SK-N-SH (cell line): Measurements from ENCODE around the gene PPP3CA. TPM values are rescaled to one million over a fixed set of nuclear protein-coding genes. Genes with fewer than 3 reads are reported as not detected.

Source experiments
- CTCF ChIA-PET: fragments of 300-600, 350-600 bp; formaldehyde crosslinking; extraction: SDS; loops from one replicate; lab custom pipeline; 2021; lab: Yijun Ruan, JAX
- POLR2A ChIA-PET: fragments of 350-600 bp; sonication (Branson Sonifier 250); formaldehyde crosslinking; extraction: SDS; loops from one replicate; lab custom pipeline; 2020; ENCODE audit warnings: antibody characterized with exemption, inconsistent platforms; lab: Yijun Ruan, JAX
- DNase-seq: peaks from one replicate; pipeline ENCODE4 v3.0.0; 2012
- H2AFZ ChIP-seq: fragments of 200-600 bp; sonication (generic); 2 replicates; pipeline ENCODE4 v1.8.1; 2016; ENCODE audit warnings: antibody characterized with exemption, mild to moderate bottlenecking, low read depth
- H3F3A ChIP-seq: fragments of 200-600 bp; sonication (generic); replicated peaks from 2 replicates; pipeline ENCODE3; 2016; ENCODE audit warnings: antibody characterized with exemption, mild to moderate bottlenecking; ENCODE audit not compliant: insufficient read depth
- H3K27ac ChIP-seq, 2 experiments: fragments of 200-500 bp in 1 of 2; fragments of 200-600 bp in 1 of 2; sonication (Bioruptor generic) in 1 of 2; sonication (generic), shearing (Covaris generic) in 1 of 2; 2 replicates each; pipeline versions ENCODE4 v1.5.1 to v1.6.1; 2014 to 2016; ENCODE audit warnings: low read depth in 2 of 2, inconsistent platforms in 1 of 2, low read length in 1 of 2, mild to moderate bottlenecking in 1 of 2, mixed read lengths in 1 of 2
- H3K27me3 ChIP-seq: fragments of 200-600 bp; sonication (generic), shearing (Covaris generic); 2 replicates; pipeline ENCODE4 v1.6.1; 2016; ENCODE audit warnings: mixed run types; ENCODE audit not compliant: insufficient read depth
- H3K36me3 ChIP-seq, 2 experiments: fragments of 200-500 bp in 1 of 2; fragments of 200-600 bp in 1 of 2; sonication (Bioruptor generic) in 1 of 2; sonication (generic) in 1 of 2; replicated peaks in 1 of 2; 2 replicates each; pipeline versions ENCODE3 to v1.5.1; 2014 to 2016; ENCODE audit warnings: low read length in 1 of 2, mild to moderate bottlenecking in 1 of 2; ENCODE audit not compliant: insufficient read depth in 2 of 2, control insufficient read depth in 1 of 2
- H3K4me1 ChIP-seq, 2 experiments: fragments of 200-500 bp in 1 of 2; fragments of 200-600 bp in 1 of 2; sonication (Bioruptor generic) in 1 of 2; sonication (generic), shearing (Covaris generic) in 1 of 2; 2 replicates each; pipeline versions ENCODE4 v1.5.1 to v1.6.1; 2014 to 2016; ENCODE audit warnings: low read depth in 1 of 2, low read length in 1 of 2, mixed run types in 1 of 2; ENCODE audit not compliant: insufficient read depth in 2 of 2, control insufficient read depth in 1 of 2
- H3K4me2 ChIP-seq: fragments of 200-600 bp; sonication (generic), shearing (Covaris generic); 2 replicates; pipeline ENCODE4 v1.6.1; 2017; ENCODE audit warnings: mixed run types
- H3K4me3 ChIP-seq, 2 experiments: fragments of 200-500 bp in 1 of 2; fragments of 200-600 bp in 1 of 2; sonication (Bioruptor generic) in 1 of 2; sonication (generic), shearing (Covaris generic) in 1 of 2; 2 replicates each; pipeline versions ENCODE4 v1.5.1 to v1.8.1; 2014 to 2016; ENCODE audit warnings: low read depth in 2 of 2, inconsistent platforms in 1 of 2, low read length in 1 of 2, mild to moderate bottlenecking in 1 of 2, mixed read lengths in 1 of 2, moderate library complexity in 1 of 2
- H3K79me2 ChIP-seq: fragments of 200-600 bp; sonication (generic); 2 replicates; pipeline ENCODE4 v1.8.1; 2017; ENCODE audit warnings: mild to moderate bottlenecking; ENCODE audit not compliant: insufficient read depth
- H3K9ac ChIP-seq: fragments of 200-600 bp; sonication (generic); 2 replicates; pipeline ENCODE4 v1.6.1; 2017; ENCODE audit warnings: mixed run types
- H3K9me2 ChIP-seq: fragments of 200-600 bp; sonication (generic); 2 replicates; pipeline ENCODE4 v1.6.1; 2017; ENCODE audit warnings: mixed run types
- H3K9me3 ChIP-seq: fragments of 200-600 bp; sonication (generic); 2 replicates; pipeline ENCODE4 v1.6.1; 2017; ENCODE audit warnings: mixed run types, mild to moderate bottlenecking, moderate library complexity
- H4K20me1 ChIP-seq: fragments of 200-600 bp; sonication (generic); 2 replicates; pipeline ENCODE4 v1.6.1; 2017; ENCODE audit warnings: mild to moderate bottlenecking, mixed run types; ENCODE audit not compliant: insufficient read depth
- CHD2 ChIP-seq: fragments of 150-350 bp; IDR thresholded peaks from 2 replicates; pipeline ENCODE4 v1.6.1; 2018; ENCODE audit warnings: low read length; ENCODE audit not compliant: partially characterized antibody
- EP300 ChIP-seq, 2 experiments: IDR thresholded peaks; 2 replicates each; pipeline versions ENCODE4 v1.4.0 to v1.6.1; 2012; ENCODE audit warnings: borderline replicate concordance in 1 of 2, low read depth in 1 of 2, low read length in 1 of 2
- IRF3 ChIP-seq: fragments of 150-350 bp; IDR thresholded peaks from 2 replicates; pipeline ENCODE4 v1.6.1; 2016; ENCODE audit warnings: mild to moderate bottlenecking, low read depth, low read length
- MEF2A ChIP-seq: IDR thresholded peaks from 2 replicates; pipeline ENCODE4 v1.4.0; 2012; ENCODE audit warnings: low read depth, borderline replicate concordance
- MXI1 ChIP-seq: IDR thresholded peaks from 2 replicates; pipeline ENCODE4 v1.6.1; 2012; ENCODE audit warnings: mild to moderate bottlenecking, low read depth, low read length, improper control_type of control experiment
- NFIC ChIP-seq: IDR thresholded peaks from 2 replicates; pipeline ENCODE4 v1.4.0; 2012; ENCODE audit warnings: borderline replicate concordance
- NRF1 ChIP-seq: IDR thresholded peaks from 2 replicates; pipeline ENCODE4 v1.6.1; 2012; ENCODE audit warnings: low read depth, mild to moderate bottlenecking, low read length
- PBX3 ChIP-seq: IDR thresholded peaks from 2 replicates; pipeline ENCODE4; 2012
- POLR2AphosphoS5 ChIP-seq: IDR thresholded peaks from 2 replicates; pipeline ENCODE4 v1.6.1; 2012; ENCODE audit warnings: low read depth, low read length
- RAD21 ChIP-seq: IDR thresholded peaks from 2 replicates; pipeline ENCODE4 v1.6.1; 2012; ENCODE audit warnings: mild to moderate bottlenecking, low read length
- RXRA ChIP-seq: IDR thresholded peaks from 2 replicates; pipeline ENCODE4 v1.4.0; 2012; ENCODE audit warnings: low read depth, mild to moderate bottlenecking, borderline replicate concordance
- SIN3A ChIP-seq: IDR thresholded peaks from 2 replicates; pipeline ENCODE4 v1.6.1; 2012; ENCODE audit warnings: low read depth, mild to moderate bottlenecking, low read length, moderate library complexity, borderline replicate concordance
- TCF12 ChIP-seq: IDR thresholded peaks from 2 replicates; pipeline ENCODE4 v1.4.0; 2012
- YY1 ChIP-seq: IDR thresholded peaks from 2 replicates; pipeline ENCODE4 v1.4.0; 2012; ENCODE audit warnings: low read depth, mild to moderate bottlenecking
- WGBS: methylation state at CpG from one replicate; pipeline ENCODE4 v1.1.6; 2017; ENCODE audit warnings: low lambda C conversion rate; 5-methylcytosine and 5-hydroxymethylcytosine counted together
- polyA plus RNA-seq, 3 experiments: library from polyadenylated mRNA; depleted of rRNA; stranded (reverse); fragments of >200 nt; gene quantifications; 2 replicates each; pipeline ENCODE4 v1.2.3, GENCODE V29; 2012

Gene PPP3CA
- polyA plus RNA-seq, 1 of the 3 experiments (the other 2 are of a cell fraction), result 10.7 TPM

GRCh38 chr4:101103381-101104142 lies 243.8 kb downstream of the PPP3CA start (continued):
- TF ChIP-seq SIN3A (no peak), MXI1 (peak; percentile 58; the same call in 1 of the 2 replicates)

- Histone ChIP-seq H3K9ac (no peak overlapping the region), H3K4me3 (no peak overlapping the region), H3F3A (peaks cover 3% of the 10 kb centered on the region), H3K27ac (peak overlapping the region; percentile 0 to 65; a peak in 3 of 4 replicates), H3K4me2 (peak overlapping the region; percentile 12; the same call in 1 of the 2 replicates), H3K79me2 (no peaks in the 10 kb centered on the region), H4K20me1 (no peaks in the 10 kb centered on the region), H3K36me3 (peaks cover 6 to 20% of the 10 kb centered on the region in 2 experiments), H3K9me3 (no peaks in the 10 kb centered on the region), H3K9me2 (no peaks in the 10 kb centered on the region; the same call in 1 of the 2 replicates), H3K27me3 (no peaks in the 10 kb centered on the region), H3K4me1 (peaks cover 28 to 29% of the 10 kb centered on the region in 2 experiments), H2AFZ (no peak overlapping the region)
- peak; percentile 27 for DNase-seq
- POLR2A ChIA-PET, result no interaction called here
- TF ChIP-seq EP300 (IDR thresholded peaks at IDR 0.05; ENCODE audit: borderline replicate concordance in 1 of 2, low read depth in 1 of 2, low read length in 1 of 2), result peak in 1 of 2 experiments; percentile 23; a peak in 1 of 4 replicates
- peak; percentile 46 for TF ChIP-seq PBX3
- peak; percentile 86 for TF ChIP-seq TCF12
- TF ChIP-seq RXRA, result peak; percentile 13; the same call in 1 of the 2 replicates
- TF ChIP-seq POLR2AphosphoS5, result no peak
- TF ChIP-seq MEF2A, result no peak
- no peak for TF ChIP-seq CHD2
- peak; percentile 88 for TF ChIP-seq NFIC
- 0 out of 2 replicates have a peak, but pooled peaks have one; percentile 33 for TF ChIP-seq YY1
- peak; percentile 28; the same call in 1 of the 2 replicates for TF ChIP-seq RAD21
- TF ChIP-seq NRF1, result no peak
- no peak for TF ChIP-seq MXI1
- TF ChIP-seq IRF3, result no peak
- TF ChIP-seq SIN3A, result no peak
- CTCF ChIA-PET, result interaction anchor here (0.7 to 1.4 kb wide), 2 partner anchors 14 to 41 kb away, joined by 3 read pairs; no protein-coding TSS in a partner anchor
- WGBS, result 7% methylated on average over 1 of the region's 1 CpG
Measured at GRCh38 chr4:101102114-101102742, 245.1 kb downstream of the PPP3CA start.
